ENCODE data around the gene KDM5C. TPM values are rescaled to one million over a fixed set of nuclear protein-coding genes. Genes with fewer than 3 reads are reported as not detected.

Gene KDM5C
- total RNA-seq, 2 donors from 2014 or later = 115 to 130 TPM

GRCh38 chrX:53230116-53230515, 5.1 kb upstream of the KDM5C start:
- Histone ChIP-seq H3K4me1 (no peaks in the 10 kb centered on the region), H3K27ac (no peak overlapping the region), H3K9me3 (no peaks in the 10 kb centered on the region), H3K27me3 (no peaks in the 10 kb centered on the region), H3K36me3 (no peaks in the 10 kb centered on the region), H3K9ac (ENCODE audit: low read depth in 2 of 2, low read length in 2 of 2) (no peak overlapping the region), H3K4me3 (no peak overlapping the region)
- no peak for TF ChIP-seq CTCF (IDR thresholded peaks at IDR 0.05)
- no peak for DNase-seq
- intact Hi-C loops (cut with DNase I) = no loop called here

GRCh38 chrX:53227224-53227765, 2.3 kb upstream of the KDM5C start:
- H3K4me1 ChIP-seq = peaks cover 14% of the 10 kb centered on the region
- H3K9me3 ChIP-seq = no peaks in the 10 kb centered on the region
- H3K4me3 ChIP-seq = no peak overlapping the region
- no peaks in the 10 kb centered on the region for H3K36me3 ChIP-seq
- no peak overlapping the region for H3K9ac ChIP-seq (ENCODE audit: low read depth in 2 of 2, low read length in 2 of 2)
- no peaks in the 10 kb centered on the region for H3K27me3 ChIP-seq
- no peak overlapping the region for H3K27ac ChIP-seq
- DNase-seq = no peak
- TF ChIP-seq CTCF (IDR thresholded peaks at IDR 0.05) = no peak
- intact Hi-C loops (cut with DNase I) = no loop called here

- Histone ChIP-seq H3K9ac (ENCODE audit: low read depth in 2 of 2, low read length in 2 of 2) (peak overlapping the region; percentile 92 to 97), H3K4me3 (peak overlapping the region; percentile 97), H3K4me1 (peaks cover 14% of the 10 kb centered on the region), H3K27ac (peak overlapping the region; percentile 76), H3K9me3 (no peaks in the 10 kb centered on the region), H3K36me3 (no peaks in the 10 kb centered on the region), H3K27me3 (no peaks in the 10 kb centered on the region)
- intact Hi-C loops (cut with DNase I) = no loop called here
- peak; percentile 25 for DNase-seq
- no peak for TF ChIP-seq CTCF (IDR thresholded peaks at IDR 0.05)
These were observed 800 bp downstream of the KDM5C start for GRCh38 chrX:53223955-53224859.

GRCh38 chrX:53223068-53223693, 1.8 kb downstream of the KDM5C start:
- intact Hi-C loops (cut with DNase I) = no loop called here
- no peaks in the 10 kb centered on the region for H3K9me3 ChIP-seq
- no peak for TF ChIP-seq CTCF (IDR thresholded peaks at IDR 0.05)
- no peaks in the 10 kb centered on the region for H3K27me3 ChIP-seq
- peak overlapping the region; percentile 97 for H3K4me3 ChIP-seq
- peak overlapping the region; percentile 92 to 97 for H3K9ac ChIP-seq (ENCODE audit: low read depth in 2 of 2, low read length in 2 of 2)
- H3K27ac ChIP-seq = no peak overlapping the region
- peak; percentile 23 for DNase-seq
- peaks cover 14% of the 10 kb centered on the region for H3K4me1 ChIP-seq
- no peaks in the 10 kb centered on the region for H3K36me3 ChIP-seq

GRCh38 chrX:53211391-53211978, 13.5 kb downstream of the KDM5C start:
- DNase-seq = no peak
- H3K4me3 ChIP-seq = no peak overlapping the region
- no peak overlapping the region for H3K27ac ChIP-seq
- H3K9me3 ChIP-seq = no peaks in the 10 kb centered on the region
- no peak for TF ChIP-seq CTCF (IDR thresholded peaks at IDR 0.05)
- no peaks in the 10 kb centered on the region for H3K27me3 ChIP-seq
- H3K4me1 ChIP-seq = no peaks in the 10 kb centered on the region
- peaks cover 51% of the 10 kb centered on the region for H3K36me3 ChIP-seq
- intact Hi-C loops (cut with DNase I) = no loop called here
- no peak overlapping the region for H3K9ac ChIP-seq (ENCODE audit: low read depth in 2 of 2, low read length in 2 of 2)
